Measurements from ENCODE around the gene ZNF853. TPM values are rescaled to one million over a fixed set of nuclear protein-coding genes. Genes with fewer than 3 reads are reported as not detected.

The ZNF853 gene
- total and polyA plus RNA-seq, 2 donors (not counting 3 experiments of a cell fraction or from before 2014, with no cell fraction given), result 0.47 to 0.58 TPM

DNA sequence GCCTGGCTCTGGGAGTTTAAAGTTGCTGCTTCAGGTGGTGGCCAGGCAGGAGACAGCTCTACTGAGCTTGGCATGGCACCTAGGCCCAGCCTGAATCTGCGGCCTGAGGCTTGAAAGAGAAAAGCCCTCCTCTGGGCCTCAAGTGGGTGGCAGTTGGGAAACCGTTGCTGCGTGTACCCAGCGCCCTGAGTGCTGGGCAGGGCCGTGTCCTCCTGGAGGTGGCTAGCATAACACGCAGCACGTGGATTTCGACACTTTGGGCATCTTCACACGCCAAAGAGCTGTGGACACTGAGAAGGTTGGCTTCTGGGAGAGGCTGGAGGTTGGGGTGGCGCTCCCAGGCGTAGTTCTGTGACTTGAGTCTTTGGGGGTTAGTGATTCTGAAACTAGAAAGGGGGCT lies 24.2 kb downstream of the ZNF853 start:
- Histone ChIP-seq H3K79me2 (ENCODE audit: control insufficient read depth, insufficient read depth, low read length) (peaks cover 17% of the 10 kb centered on the region), H3K27me3 (ENCODE audit: control insufficient read depth in 2 of 2, insufficient read depth in 2 of 2, low read length in 2 of 2) (no peaks in the 10 kb centered on the region), H3K4me2 (ENCODE audit: insufficient read depth, low read length) (no peak overlapping the region), H3K36me3 (ENCODE audit: control insufficient read depth in 2 of 2, extremely low read depth in 1 of 2, insufficient read depth in 2 of 2, low read length in 2 of 2) (peaks cover 7 to 34% of the 10 kb centered on the region in 2 experiments), H4K20me1 (replicated peaks; ENCODE audit: control insufficient read depth, extremely low read depth, insufficient read depth, low read length) (no peaks in the 10 kb centered on the region), H3K9me1 (replicated peaks; ENCODE audit: control insufficient read depth, extremely low read depth, insufficient read depth, low read length) (no peaks in the 10 kb centered on the region), H3K27ac (ENCODE audit: insufficient read depth, low read depth, low read length) (no peak overlapping the region), H2AFZ (ENCODE audit: low read depth, low read length) (no peak overlapping the region), H3K4me1 (ENCODE audit: control insufficient read depth, extremely low read depth, insufficient read depth, low read length) (peaks cover 6% of the 10 kb centered on the region), H3K4me3 (replicated peaks in 1 of 3; ENCODE audit: insufficient read depth in 1 of 3, low read depth in 1 of 3, low read length in 3 of 3) (no peak overlapping the region), H3K9ac (replicated peaks; ENCODE audit: extremely low read depth, insufficient read depth, low read length) (no peak overlapping the region), H3K9me3 (replicated peaks; ENCODE audit: control insufficient read depth, insufficient read depth, low read length) (no peaks in the 10 kb centered on the region)
- TF ChIP-seq, protein P1, sequence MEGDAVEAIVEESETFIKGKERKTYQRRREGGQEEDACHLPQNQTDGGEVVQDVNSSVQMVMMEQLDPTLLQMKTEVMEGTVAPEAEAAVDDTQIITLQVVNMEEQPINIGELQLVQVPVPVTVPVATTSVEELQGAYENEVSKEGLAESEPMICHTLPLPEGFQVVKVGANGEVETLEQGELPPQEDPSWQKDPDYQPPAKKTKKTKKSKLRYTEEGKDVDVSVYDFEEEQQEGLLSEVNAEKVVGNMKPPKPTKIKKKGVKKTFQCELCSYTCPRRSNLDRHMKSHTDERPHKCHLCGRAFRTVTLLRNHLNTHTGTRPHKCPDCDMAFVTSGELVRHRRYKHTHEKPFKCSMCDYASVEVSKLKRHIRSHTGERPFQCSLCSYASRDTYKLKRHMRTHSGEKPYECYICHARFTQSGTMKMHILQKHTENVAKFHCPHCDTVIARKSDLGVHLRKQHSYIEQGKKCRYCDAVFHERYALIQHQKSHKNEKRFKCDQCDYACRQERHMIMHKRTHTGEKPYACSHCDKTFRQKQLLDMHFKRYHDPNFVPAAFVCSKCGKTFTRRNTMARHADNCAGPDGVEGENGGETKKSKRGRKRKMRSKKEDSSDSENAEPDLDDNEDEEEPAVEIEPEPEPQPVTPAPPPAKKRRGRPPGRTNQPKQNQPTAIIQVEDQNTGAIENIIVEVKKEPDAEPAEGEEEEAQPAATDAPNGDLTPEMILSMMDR (IDR thresholded peaks at IDR 0.05; ENCODE audit: extremely low read depth in 1 of 2, insufficient read depth in 1 of 2, low read depth in 1 of 2, low read length in 2 of 2), result no peak
- TF ChIP-seq FOS (IDR thresholded peaks at IDR 0.05; ENCODE audit: borderline replicate concordance, insufficient read depth, low read length), result no peak
- TF ChIP-seq JUN (IDR thresholded peaks at IDR 0.05; ENCODE audit: borderline replicate concordance, insufficient read depth, insufficient read length, low read depth), result no peak
- no peak for TF ChIP-seq MYC (IDR thresholded peaks at IDR 0.05; ENCODE audit: low read depth, low read length)
- no peak for TF ChIP-seq EZH2 (IDR thresholded peaks at IDR 0.05; ENCODE audit: borderline replicate concordance, low read depth, low read length, severe bottlenecking)
- no peak for TF ChIP-seq GATA2 (IDR thresholded peaks at IDR 0.05; ENCODE audit: insufficient read depth, insufficient read length, low read depth, low read length)
- TF ChIP-seq, protein P2, sequence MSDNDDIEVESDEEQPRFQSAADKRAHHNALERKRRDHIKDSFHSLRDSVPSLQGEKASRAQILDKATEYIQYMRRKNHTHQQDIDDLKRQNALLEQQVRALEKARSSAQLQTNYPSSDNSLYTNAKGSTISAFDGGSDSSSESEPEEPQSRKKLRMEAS (IDR thresholded peaks at IDR 0.05; ENCODE audit: insufficient read depth, insufficient read length), result no peak
- no peak for TF ChIP-seq POLR2A (IDR thresholded peaks at IDR 0.05; ENCODE audit: low read depth, low read length)
- TF ChIP-seq POLR2AphosphoS5 (IDR thresholded peaks at IDR 0.05; ENCODE audit: insufficient read depth, low read depth, low read length), result no peak
- ChIA-PET POLR2A (no interaction called here), CTCF (no interaction called here)
- DNase-seq (ENCODE audit: low read depth, low spot score) (no peak), FAIRE-seq (no peak)
- intact Hi-C loops (cut with micrococcal nuclease), result no loop called here
- no TSS peak for BruUV-seq (replicated peaks)
- dilution Hi-C loops (cut with MboI; ENCODE audit: extremely low pct_ligation_motif_present, low sequenced_read_pairs), result no loop called here
